ENCODE data around the gene SPECC1. TPM values are rescaled to one million over a fixed set of nuclear protein-coding genes. Genes with fewer than 3 reads are reported as not detected.

Gene SPECC1
- total and polyA plus RNA-seq, 2 of the 13 experiments (the other 11 are each of a cell fraction or from before 2014, with no cell fraction given) = 2.3 to 6.9 TPM

DNA sequence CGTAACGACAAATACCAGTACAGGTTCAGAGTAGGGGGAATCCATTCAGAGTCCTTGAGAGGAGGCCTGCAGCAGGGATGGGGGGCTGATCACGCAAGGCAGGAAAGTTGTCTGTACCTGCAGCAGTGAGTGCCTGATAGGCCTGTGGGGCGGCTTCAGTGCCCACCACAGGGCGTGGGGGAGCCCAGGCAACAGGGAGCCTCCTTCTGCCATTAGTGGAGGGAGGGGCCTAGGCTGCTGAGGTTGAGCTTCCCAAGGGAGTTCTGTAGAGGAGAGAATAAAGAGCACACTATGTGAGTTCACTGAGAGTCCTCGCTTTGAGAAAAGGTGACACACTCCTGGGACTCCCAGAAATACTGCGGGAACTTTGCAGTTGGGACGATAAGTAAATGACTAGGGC, 134.6 kb downstream of the SPECC1 start:
- no peak overlapping the region for H3K27ac ChIP-seq (ENCODE audit: extremely low read length, insufficient read depth, low read length)

More for the DNA sequence above, 134.6 kb downstream of the SPECC1 start:
- TF ChIP-seq ZBED4 (CRISPR knock-in tag; IDR thresholded peaks at IDR 0.05; ENCODE audit: borderline replicate concordance) (no peak), ZNF784 (CRISPR knock-in tag; IDR thresholded peaks at IDR 0.05; ENCODE audit: borderline replicate concordance) (no peak), CSRNP1 (CRISPR knock-in tag; IDR thresholded peaks at IDR 0.05) (no peak), ZNF781 (CRISPR knock-in tag; IDR thresholded peaks at IDR 0.05; ENCODE audit: borderline replicate concordance, not compliant biosample characterization) (no peak), TOPORS (CRISPR knock-in tag; IDR thresholded peaks at IDR 0.05) (no peak), KLF13 (CRISPR knock-in tag; IDR thresholded peaks at IDR 0.05) (no peak), ZNF292 (CRISPR knock-in tag; IDR thresholded peaks at IDR 0.05; ENCODE audit: borderline replicate concordance, low read depth) (no peak), ZNF782 (CRISPR knock-in tag; IDR thresholded peaks at IDR 0.05; ENCODE audit: borderline replicate concordance) (no peak), CTCF (CRISPR knock-in tag; IDR thresholded peaks at IDR 0.05) (no peak)
- no peaks in the 10 kb centered on the region for H3K4me1 ChIP-seq (ENCODE audit: insufficient read depth, low read length)
- intact Hi-C loops (cut with micrococcal nuclease; ENCODE audit: unreplicated experiment) = no loop called here
- WGBS (ENCODE audit: low lambda C conversion rate) = 57% methylated on average over 8 of the region's 8 CpGs
- no peak overlapping the region for H3K4me2 ChIP-seq (ENCODE audit: low read depth, low read length)
- DNase-seq (ENCODE audit: low spot score) (no peak), ATAC-seq (no peak), FAIRE-seq (no peak)
- H3K27me3 ChIP-seq (ENCODE audit: control insufficient read depth in 1 of 2, insufficient read depth in 2 of 2, low read length in 2 of 2) = peaks cover 0 to 8% of the 10 kb centered on the region in 2 experiments; a peak in 2 of 5 replicates
- BruUV-seq (replicated peaks) = no TSS peak
- CTCF ChIA-PET (ENCODE audit: low intra/inter-chr PET ratio, low total read pairs) = no interaction called here
- no peak overlapping the region for H2AFZ ChIP-seq (ENCODE audit: low read length)
- no peaks in the 10 kb centered on the region for H3K79me2 ChIP-seq (ENCODE audit: insufficient read depth, low read length)
- H3K36me3 ChIP-seq (replicated peaks in 1 of 2; ENCODE audit: control insufficient read depth in 1 of 2, insufficient read depth in 2 of 2, low read length in 2 of 2) = no peaks in the 10 kb centered on the region
- POLR2A ChIA-PET = no interaction called here
- H3K4me3 ChIP-seq (replicated peaks in 1 of 3; ENCODE audit: insufficient read depth in 1 of 3, low read depth in 2 of 3, low read length in 3 of 3) = no peak overlapping the region
- in situ Hi-C loops (cut with HindIII; ENCODE audit: extremely low pct_ligation_motif_present, low pct_unique_long_range_greater_than_20kb) = no loop called here
- no peaks in the 10 kb centered on the region for H4K20me1 ChIP-seq (ENCODE audit: insufficient read depth, low read length)
- H3K9me3 ChIP-seq (ENCODE audit: low read length) = no peaks in the 10 kb centered on the region
- H3K9ac ChIP-seq (ENCODE audit: insufficient read depth, low read depth, low read length) = no peak overlapping the region
